Mesenchymal stem cell (in vitro differentiated cells and primary cell): ENCODE measurements around the gene IFT122.
"Not testable (repeated sequence)": the region's sequence is repeated elsewhere in the genome, so short reads cannot be mapped to it uniquely, and the experiment has no call there.

ENCODE experiments used
- DNase-seq: peaks from one replicate; pipeline ENCODE4 v3.0.0-alpha.2; 2013
- H2AFZ ChIP-seq: one replicate; pipeline ENCODE4 v1.6.1; 2013; ENCODE audit warnings: low read depth, mild to moderate bottlenecking, control low read depth, inconsistent platforms, low read length, moderate library complexity
- H2AK5ac ChIP-seq: 2 replicates; pipeline ENCODE4 v1.6.1; 2013; ENCODE audit warnings: low read length, moderate library complexity, mild to moderate bottlenecking, inconsistent platforms; ENCODE audit not compliant: severe bottlenecking
- H2BK120ac ChIP-seq: one replicate; pipeline ENCODE4 v1.6.1; 2013; ENCODE audit warnings: low read depth, mild to moderate bottlenecking, inconsistent platforms, low read length, moderate library complexity
- H2BK12ac ChIP-seq, 2 experiments: one replicate each; pipeline ENCODE4 v1.6.1; 2013; ENCODE audit warnings: inconsistent platforms in 2 of 2, low read length in 2 of 2, mild to moderate bottlenecking in 2 of 2, moderate library complexity in 2 of 2, control low read depth in 1 of 2
- H2BK15ac ChIP-seq: one replicate; pipeline ENCODE4 v1.6.1; 2013; ENCODE audit warnings: mild to moderate bottlenecking, low read depth, inconsistent platforms; ENCODE audit not compliant: poor library complexity, severe bottlenecking
- H2BK5ac ChIP-seq: 2 replicates; pipeline ENCODE4 v1.6.1; 2013; ENCODE audit warnings: low read depth, mild to moderate bottlenecking, low read length, control low read depth, inconsistent platforms; ENCODE audit not compliant: poor library complexity, severe bottlenecking
- H3K14ac ChIP-seq, 2 experiments: one replicate each; pipeline ENCODE4 v1.6.1; 2013; ENCODE audit warnings: inconsistent platforms in 2 of 2, low read length in 2 of 2, control low read depth in 1 of 2, mild to moderate bottlenecking in 1 of 2, moderate library complexity in 1 of 2
- H3K18ac ChIP-seq, 2 experiments: one replicate each; pipeline ENCODE4 v1.6.1; 2013; ENCODE audit warnings: inconsistent platforms in 2 of 2, low read length in 2 of 2, control low read depth in 1 of 2, low read depth in 1 of 2, mild to moderate bottlenecking in 1 of 2
- H3K23ac ChIP-seq, 2 experiments: one replicate each; pipeline ENCODE4 v1.6.1; 2013; ENCODE audit warnings: inconsistent platforms in 2 of 2, low read length in 2 of 2, mild to moderate bottlenecking in 2 of 2, moderate library complexity in 2 of 2, control low read depth in 1 of 2
- H3K27ac ChIP-seq: 2 replicates; pipeline ENCODE4 v1.5.1; 2013; ENCODE audit warnings: mild to moderate bottlenecking, moderate library complexity, low read length, control low read depth, inconsistent platforms; ENCODE audit not compliant: poor library complexity, severe bottlenecking
- H3K27me3 ChIP-seq, 2 experiments: 2 replicates each; pipeline versions ENCODE4 v1.6.1 to v1.7.0; 2013; ENCODE audit warnings: low read length in 2 of 2, mild to moderate bottlenecking in 2 of 2, moderate library complexity in 2 of 2, control low read depth in 1 of 2, inconsistent platforms in 1 of 2; ENCODE audit not compliant: control insufficient read depth in 1 of 2, insufficient read depth in 1 of 2
- H3K36me3 ChIP-seq, 2 experiments: 2 replicates each; pipeline versions ENCODE4 v1.6.1 to v1.7.0; 2013; ENCODE audit warnings: low read length in 2 of 2, control low read depth in 1 of 2, inconsistent platforms in 1 of 2, low read depth in 1 of 2, mild to moderate bottlenecking in 1 of 2; ENCODE audit not compliant: insufficient read depth in 2 of 2, control insufficient read depth in 1 of 2
- H3K4ac ChIP-seq, 2 experiments: one replicate each; pipeline ENCODE4 v1.6.1; 2013; ENCODE audit warnings: inconsistent platforms in 2 of 2, low read length in 2 of 2, mild to moderate bottlenecking in 2 of 2, moderate library complexity in 2 of 2, control low read depth in 1 of 2, low read depth in 1 of 2
- H3K4me1 ChIP-seq: 2 replicates; pipeline ENCODE4 v1.6.1; 2013; ENCODE audit warnings: low read depth, low read length, control low read depth; ENCODE audit not compliant: control insufficient read depth, insufficient read depth
- H3K4me2 ChIP-seq: 2 replicates; pipeline ENCODE4 v1.6.1; 2013; ENCODE audit warnings: low read length, mild to moderate bottlenecking, inconsistent platforms; ENCODE audit not compliant: poor library complexity, severe bottlenecking
- H3K4me3 ChIP-seq, 2 experiments: 2 replicates each; pipeline versions ENCODE4 v1.5.1 to v1.7.0; 2013; ENCODE audit warnings: low read length in 2 of 2, mild to moderate bottlenecking in 2 of 2, control low read depth in 1 of 2, low read depth in 1 of 2; ENCODE audit not compliant: insufficient read depth in 1 of 2
- H3K79me1 ChIP-seq: replicated peaks from 2 replicates; pipeline ENCODE4 v1.6.1; 2013; ENCODE audit warnings: mild to moderate bottlenecking, control low read depth, low read length, inconsistent platforms; ENCODE audit not compliant: poor library complexity, severe bottlenecking
- H3K9ac ChIP-seq: 2 replicates; pipeline ENCODE4 v1.7.0; 2013; ENCODE audit warnings: mild to moderate bottlenecking, low read length, moderate library complexity
- H3K9me3 ChIP-seq: 2 replicates; pipeline ENCODE4 v1.7.0; 2013; ENCODE audit warnings: mild to moderate bottlenecking, low read length; ENCODE audit not compliant: control insufficient read depth
- H4K8ac ChIP-seq: one replicate; pipeline ENCODE4 v1.6.1; 2013; ENCODE audit warnings: inconsistent platforms, mild to moderate bottlenecking, low read length, moderate library complexity
- H4K91ac ChIP-seq: one replicate; pipeline ENCODE4 v1.6.1; 2013; ENCODE audit warnings: mild to moderate bottlenecking, low read length, inconsistent platforms
- WGBS: methylation state at CpG from one replicate; pipeline ENCODE4 v1.1.7; 2013; ENCODE audit warnings: mixed read lengths; 5-methylcytosine and 5-hydroxymethylcytosine counted together

The IFT122 gene

DNA sequence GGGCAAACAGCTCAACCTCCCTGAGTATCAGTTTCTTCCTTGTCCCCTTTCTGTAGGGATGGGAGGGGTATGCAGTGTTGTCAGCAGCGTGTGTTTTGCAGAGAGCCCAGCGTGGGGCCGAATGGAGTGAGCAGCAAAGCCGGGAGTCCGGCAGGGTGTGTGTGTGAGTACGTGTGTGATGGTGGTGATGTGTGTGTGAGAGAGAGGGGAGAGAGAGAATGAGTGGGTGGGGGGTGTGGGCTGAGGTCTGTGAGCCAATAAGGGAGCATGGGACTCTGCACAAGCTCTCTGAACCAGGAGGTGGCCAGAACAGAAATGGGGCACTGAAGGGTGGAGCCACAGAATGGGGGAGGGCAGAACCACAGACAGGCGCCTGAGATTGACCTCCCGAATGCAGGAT, 43.8 kb downstream of the IFT122 start:
- Histone ChIP-seq H3K79me1 (peaks cover 2% of the 10 kb centered on the region), H3K23ac (no peak overlapping the region), H3K27ac (no peak overlapping the region), H3K9ac (no peak overlapping the region), H3K27me3 (no peaks in the 10 kb centered on the region), H2BK15ac (no peak overlapping the region), H2AFZ (no peak overlapping the region), H3K9me3 (no peaks in the 10 kb centered on the region), H2AK5ac (no peak overlapping the region), H2BK5ac (no peak overlapping the region), H3K4me1 (peaks cover 10% of the 10 kb centered on the region), H3K18ac (no peak overlapping the region), H4K91ac (no peak overlapping the region), H3K4me2 (no peak overlapping the region), H3K4me3 (no peak overlapping the region), H2BK120ac (no peak overlapping the region), H2BK12ac (no peak overlapping the region), H3K36me3 (peaks cover 36 to 40% of the 10 kb centered on the region in 2 experiments), H3K4ac (no peak overlapping the region), H3K14ac (no peak overlapping the region), H4K8ac (no peak overlapping the region)
- DNase-seq = no peak
- WGBS = 84% methylated on average over 8 of the region's 8 CpGs

DNA sequence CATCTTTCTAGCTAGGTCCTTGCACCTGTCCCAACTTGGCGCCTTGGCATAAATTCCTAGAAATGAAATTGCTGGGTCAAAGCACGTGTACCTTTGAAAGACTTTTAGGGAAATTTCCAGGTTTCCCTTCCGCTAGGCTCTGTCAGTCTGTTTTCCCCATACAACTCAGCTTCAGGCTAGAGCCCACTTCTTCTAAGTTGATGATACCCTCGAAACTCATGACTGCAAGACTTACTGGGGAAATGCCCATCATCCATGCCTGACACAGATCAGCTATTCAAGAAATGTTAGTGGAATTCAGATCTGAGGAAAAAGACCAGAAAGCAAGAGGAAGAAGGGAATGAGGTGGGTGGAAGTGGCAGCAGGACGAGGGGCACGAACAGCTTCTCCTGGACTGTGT, 45.1 kb downstream of the IFT122 start:
- Histone ChIP-seq H3K4me1 (peaks cover 10% of the 10 kb centered on the region), H3K9ac (peak overlapping the region; percentile 53), H3K4me3 (peak overlapping the region in 1 of 2 experiments; percentile 23), H3K36me3 (peaks cover 25 to 31% of the 10 kb centered on the region in 2 experiments)
- H2BK12ac ChIP-seq, H2AFZ ChIP-seq, H3K9me3 ChIP-seq, H2BK15ac ChIP-seq, H3K27ac ChIP-seq, H3K4me2 ChIP-seq, H3K14ac ChIP-seq, H3K27me3 ChIP-seq, H4K91ac ChIP-seq, H4K8ac ChIP-seq, DNase-seq, H3K4ac ChIP-seq, H2AK5ac ChIP-seq, H3K18ac ChIP-seq, H3K23ac ChIP-seq, H2BK120ac ChIP-seq, H3K79me1 ChIP-seq, H2BK5ac ChIP-seq: not testable (repeated sequence)
- 99% methylated on average over 6 of the region's 6 CpGs for WGBS

DNA sequence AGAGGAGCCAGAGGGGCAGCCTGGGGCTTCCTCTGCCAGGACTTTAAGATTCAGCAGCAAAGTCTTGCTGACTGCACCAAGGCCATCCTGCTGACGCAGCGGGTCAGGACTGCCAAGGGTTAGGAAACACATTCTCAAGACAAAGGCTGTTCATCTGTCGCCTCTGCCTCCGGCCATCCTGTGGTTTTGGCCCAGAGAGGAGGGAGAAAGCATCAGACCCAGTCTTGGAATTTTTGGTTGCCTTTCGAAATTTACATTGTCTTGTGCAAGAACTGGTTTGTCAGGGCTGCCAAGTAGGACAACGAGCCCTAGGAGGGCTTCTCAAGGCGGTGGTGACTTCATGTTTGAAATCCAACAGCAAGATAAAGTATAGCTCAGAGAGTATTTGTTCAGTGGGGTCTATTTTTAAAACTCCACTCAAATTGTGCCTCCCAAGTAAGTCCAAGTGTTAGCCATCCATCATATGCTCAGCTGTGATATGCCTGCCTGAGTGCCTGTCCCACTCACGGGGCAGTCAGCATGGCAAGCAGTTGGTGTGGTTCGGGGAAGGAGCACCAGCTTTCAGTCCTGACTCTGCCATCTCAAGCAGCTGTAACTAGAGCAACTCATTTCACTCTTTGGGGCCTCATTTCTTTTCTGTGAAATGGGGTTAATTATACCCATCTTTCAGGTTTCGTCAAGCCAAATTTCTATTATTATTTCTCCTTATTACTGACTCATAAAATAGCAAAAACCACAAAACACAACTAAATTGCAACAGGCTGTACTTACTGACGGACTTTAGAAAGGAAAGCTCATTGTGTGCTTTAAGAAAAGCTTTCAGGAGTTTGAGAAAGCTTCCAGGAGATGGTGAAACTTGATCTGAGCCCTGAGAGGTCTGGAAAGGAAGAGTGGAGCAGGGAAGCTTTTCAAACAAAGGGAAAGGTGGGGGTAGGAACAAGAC, 46.0 kb downstream of the IFT122 start:
- no peaks in the 10 kb centered on the region for H3K27me3 ChIP-seq
- H3K18ac ChIP-seq = peak overlapping the region in 1 of 2 experiments; percentile 73
- H2BK5ac ChIP-seq = no peak overlapping the region
- peak overlapping the region; percentile 52 for H4K91ac ChIP-seq
- no peak overlapping the region for H3K23ac ChIP-seq
- peaks cover 17 to 27% of the 10 kb centered on the region in 2 experiments for H3K36me3 ChIP-seq
- no peaks in the 10 kb centered on the region for H3K79me1 ChIP-seq
- H3K27ac ChIP-seq = peak overlapping the region; percentile 6
- no peak overlapping the region for H3K4ac ChIP-seq
- peak; percentile 93 for DNase-seq
- H3K4me3 ChIP-seq = peak overlapping the region in 1 of 2 experiments; percentile 39
- H3K9me3 ChIP-seq = no peaks in the 10 kb centered on the region
- peak overlapping the region; percentile 27 for H4K8ac ChIP-seq
- no peak overlapping the region for H3K14ac ChIP-seq
- no peak overlapping the region for H2BK12ac ChIP-seq
- H2AFZ ChIP-seq = no peak overlapping the region
- H3K4me1 ChIP-seq = peaks cover 14% of the 10 kb centered on the region
- H2BK120ac ChIP-seq = peak overlapping the region; percentile 57
- peak overlapping the region; percentile 84 for H3K9ac ChIP-seq
- WGBS = 80% methylated on average over 10 of the region's 11 CpGs
- H2AK5ac ChIP-seq = no peak overlapping the region
- H2BK15ac ChIP-seq = peak overlapping the region; percentile 4
- no peak overlapping the region for H3K4me2 ChIP-seq

DNA sequence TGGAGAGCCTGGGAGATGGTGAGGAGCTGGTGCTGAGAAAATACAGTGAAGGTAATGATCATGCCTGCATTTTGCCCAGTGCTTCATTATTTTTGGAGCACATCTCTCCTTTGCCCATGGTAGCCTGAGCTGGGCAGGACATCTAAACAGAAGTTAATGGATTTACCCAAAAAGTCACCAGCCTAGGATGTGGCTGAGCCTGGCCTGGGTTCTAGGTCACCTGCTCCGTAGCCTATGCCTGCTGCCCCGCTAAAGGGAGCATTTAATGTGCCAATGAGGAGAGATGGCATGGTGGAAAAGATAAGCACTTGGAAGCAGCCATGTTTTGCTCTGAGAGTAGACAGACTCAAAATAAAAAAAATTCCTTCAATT, 46.6 kb downstream of the IFT122 start:
- Histone ChIP-seq H3K18ac (no peak overlapping the region), H3K79me1 (no peaks in the 10 kb centered on the region), H3K9me3 (no peaks in the 10 kb centered on the region), H2AK5ac (no peak overlapping the region), H3K36me3 (peaks cover 17 to 27% of the 10 kb centered on the region in 2 experiments), H2BK15ac (no peak overlapping the region), H3K4me2 (no peak overlapping the region), H3K4ac (peak overlapping the region in 1 of 2 experiments; percentile 6), H3K27me3 (no peaks in the 10 kb centered on the region), H4K8ac (peak overlapping the region; percentile 27), H3K27ac (peak overlapping the region; percentile 55), H3K23ac (no peak overlapping the region), H2BK12ac (peak overlapping the region in 1 of 2 experiments; percentile 33), H2AFZ (no peak overlapping the region), H3K4me1 (peaks cover 14% of the 10 kb centered on the region), H3K14ac (peak overlapping the region in 1 of 2 experiments; percentile 13), H3K4me3 (peak overlapping the region in 1 of 2 experiments; percentile 17), H2BK120ac (peak overlapping the region; percentile 57), H3K9ac (peak overlapping the region; percentile 84), H4K91ac (peak overlapping the region; percentile 52), H2BK5ac (no peak overlapping the region)
- no peak for DNase-seq
- WGBS = 100% methylated on average over 2 of the region's 2 CpGs
